A549 treated with DMSO at 1 μM for 4 hours (cell line): ENCODE results near the gene ZEB2. TPM values are rescaled to one million over a fixed set of nuclear protein-coding genes. Genes with fewer than 3 reads are reported as not detected.

ENCODE experiments used
- total RNA-seq: library from RNA; stranded (reverse); fragments of 200-300 nt; extraction: Qiagen RNA extraction; gene quantifications from 5 replicates; pipeline ENCODE4 v1.2.3, GENCODE V29; 2022; ENCODE audit warnings: low read depth

Gene ZEB2
- 3.9 to 6.2 TPM (median 5.2 TPM) in 5 replicates for total RNA-seq

DNA sequence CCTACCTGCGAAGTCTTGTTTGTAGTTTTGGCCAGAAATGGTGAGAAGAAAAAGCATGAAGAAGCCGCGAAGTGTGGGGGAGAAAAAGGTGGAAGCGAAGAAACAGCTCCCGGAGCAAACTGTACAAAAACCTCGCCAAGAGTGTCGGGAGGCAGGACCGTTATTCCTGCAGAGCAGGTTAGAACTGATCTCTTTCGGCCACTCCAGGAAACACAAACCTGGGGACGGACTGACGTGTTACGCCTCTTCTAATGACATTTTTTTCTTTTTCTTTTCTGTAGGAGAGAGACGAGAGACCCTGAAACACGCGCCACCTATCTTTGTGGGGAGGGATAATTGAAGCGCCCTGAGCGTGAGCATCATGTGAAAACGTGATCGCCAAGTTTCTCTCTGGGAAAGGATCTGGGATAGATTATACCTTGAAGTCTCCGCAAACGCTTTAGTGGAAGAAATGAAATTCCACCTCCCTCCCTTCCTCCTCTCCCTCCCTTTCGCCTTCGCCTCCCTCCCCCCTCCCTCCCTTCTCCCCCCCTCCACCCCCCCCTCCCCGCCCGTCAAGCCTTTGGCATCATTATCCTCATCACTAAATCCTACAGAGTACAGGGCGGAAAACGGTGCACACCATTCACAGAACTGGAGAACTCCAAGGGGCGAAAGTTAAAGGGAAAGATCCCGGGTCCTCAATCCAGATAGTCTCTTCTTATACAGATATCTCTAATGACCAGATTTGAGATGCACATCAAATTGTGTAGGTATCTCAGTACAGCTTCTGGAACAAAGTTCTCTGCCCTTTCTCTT is at the start of gene ZEB2:
ZEB2 (minus strand) TSS at position 186 of the 798 bp plus-strand sequence. CDS start 2,769 bp downstream, outside the sequence.

